DMS79 treated with DMSO at 0.1 percent for 48 hours (cell line): Measurements from ENCODE around the gene KIAA1191.

Experiments
- DNase-seq: peaks from one replicate; lab custom pipeline; 2025; lab: John Stamatoyannopoulos, UW

Gene KIAA1191

GRCh38 chr5:176365351-176366231 is 4.0 kb upstream of the KIAA1191 start, which contains the start of gene ARL10:
Gene ARL10, plus strand, starts transcription at chr5:176365487. Its CDS starts 77 bp downstream, at chr5:176365564.
- DNase-seq, result no peak

GRCh38 chr5:176364765-176365350 is 3.3 kb upstream of the KIAA1191 start:
- no peak for DNase-seq

- no peak for DNase-seq
Observed at GRCh38 chr5:176362233-176362490, 598 bp upstream of the KIAA1191 start.

- DNase-seq, result no peak
Observed at GRCh38 chr5:176360894-176361436, 599 bp downstream of the KIAA1191 start.

GRCh38 chr5:176359658-176360057 is 1.9 kb downstream of the KIAA1191 start:
- DNase-seq, result no peak

GRCh38 chr5:176356179-176356566 is 5.4 kb downstream of the KIAA1191 start:
- no peak for DNase-seq

GRCh38 chr5:176355400-176356178 is 6.0 kb downstream of the KIAA1191 start:
- DNase-seq, result peak; percentile 45

- no peak for DNase-seq
Observed at GRCh38 chr5:176353533-176353932, 8.0 kb downstream of the KIAA1191 start.

GRCh38 chr5:176352116-176352878 is 9.3 kb downstream of the KIAA1191 start:
- no peak for DNase-seq

- DNase-seq, result peak; percentile 17
Observed at GRCh38 chr5:176350416-176350815, 11.1 kb downstream of the KIAA1191 start.

- no peak for DNase-seq
Observed at GRCh38 chr5:176342766-176343458, 18.7 kb downstream of the KIAA1191 start.

- DNase-seq, result no peak
Observed at GRCh38 chr5:176342158-176342483, 19.4 kb downstream of the KIAA1191 start.

GRCh38 chr5:176341325-176342157 is 20.0 kb downstream of the KIAA1191 start:
- DNase-seq, result no peak

- DNase-seq, result no peak
Observed at GRCh38 chr5:176339304-176339703, 22.3 kb downstream of the KIAA1191 start.

GRCh38 chr5:176337913-176338312 is 23.7 kb downstream of the KIAA1191 start:
- no peak for DNase-seq

GRCh38 chr5:176334031-176334770 is 27.4 kb downstream of the KIAA1191 start:
- DNase-seq, result no peak

- DNase-seq, result no peak
Observed at GRCh38 chr5:176320577-176320976, 41.0 kb downstream of the KIAA1191 start.

- DNase-seq, result no peak
Observed at GRCh38 chr5:176319827-176320554, 41.6 kb downstream of the KIAA1191 start.
